IMR-90 (cell line): ENCODE results near the gene DCUN1D2. TPM values are rescaled to one million over a fixed set of nuclear protein-coding genes. Genes with fewer than 3 reads are reported as not detected.

Experiments
- ATAC-seq: fragments of 200-7000 bp; cut with Tn5 transposase; 2 replicates; pipeline ENCODE4 v1.9.1; 2020; ENCODE audit warnings: low read depth, mild to moderate bottlenecking, moderate library complexity
- BruUV-seq: library from RNA; stranded (reverse); fragments of 400-500 nt; replicated peaks from 2 replicates; lab custom pipeline; 2021; lab: Mats Ljungman, UMichigan
- CTCF ChIA-PET: fragments of 300-600 bp; formaldehyde crosslinking; extraction: SDS; loops from one replicate; lab custom pipeline; 2021; ENCODE audit warnings: antibody characterized with exemption; lab: Yijun Ruan, JAX
- POLR2A ChIA-PET: fragments of 300-600 bp; sonication (Branson Sonifier 250); formaldehyde crosslinking; loops from one replicate; lab custom pipeline; 2022; ENCODE audit warnings: antibody characterized with exemption; ENCODE audit not compliant: unreplicated experiment; lab: Charles Lee
- DNase-seq: peaks from one replicate; pipeline ENCODE4 v3.0.0; 2013
- H2AFZ ChIP-seq: replicated peaks from 2 replicates; pipeline ENCODE3; 2013; ENCODE audit warnings: low read length, mild to moderate bottlenecking; ENCODE audit not compliant: poor library complexity
- H2AK5ac ChIP-seq: 2 replicates; pipeline ENCODE4 v1.6.1; 2013; ENCODE audit warnings: low read depth, low read length, inconsistent platforms
- H2AK9ac ChIP-seq: replicated peaks from 2 replicates; pipeline ENCODE3; 2013; ENCODE audit warnings: mild to moderate bottlenecking, low read depth, low read length, moderate library complexity; ENCODE audit not compliant: poor library complexity
- H2BK120ac ChIP-seq: 2 replicates; pipeline ENCODE4 v1.6.1; 2013; ENCODE audit warnings: low read depth, low read length, inconsistent platforms
- H2BK15ac ChIP-seq: 3 replicates; pipeline ENCODE4 v1.6.1; 2013; ENCODE audit warnings: low read depth, low read length, inconsistent platforms
- H2BK20ac ChIP-seq: 2 replicates; pipeline ENCODE4 v1.6.1; 2013; ENCODE audit warnings: low read depth, mild to moderate bottlenecking, inconsistent platforms, low read length, moderate library complexity
- H2BK5ac ChIP-seq: 2 replicates; pipeline ENCODE4 v1.6.1; 2013; ENCODE audit warnings: mild to moderate bottlenecking, low read depth, low read length, inconsistent platforms; ENCODE audit not compliant: poor library complexity, severe bottlenecking
- H3K14ac ChIP-seq: replicated peaks from 2 replicates; pipeline ENCODE4 v1.6.1; 2013; ENCODE audit warnings: low read depth, low read length, inconsistent platforms
- H3K18ac ChIP-seq: 2 replicates; pipeline ENCODE4 v1.6.1; 2013; ENCODE audit warnings: low read depth, low read length, control low read depth
- H3K23ac ChIP-seq: 2 replicates; pipeline ENCODE4 v1.6.1; 2013; ENCODE audit warnings: low read depth, low read length, inconsistent platforms
- H3K27ac ChIP-seq: 2 replicates; pipeline ENCODE4 v1.5.1; 2013; ENCODE audit warnings: mild to moderate bottlenecking, control low read depth, low read length; ENCODE audit not compliant: insufficient read depth
- H3K27me3 ChIP-seq: 2 replicates; pipeline ENCODE4 v1.6.1; 2013; ENCODE audit warnings: low read length; ENCODE audit not compliant: control insufficient read depth, insufficient read depth
- H3K36me3 ChIP-seq: 2 replicates; pipeline ENCODE4 v1.6.1; 2013; ENCODE audit warnings: low read length, mixed read lengths; ENCODE audit not compliant: control insufficient read depth, insufficient read depth
- H3K4ac ChIP-seq: 2 replicates; pipeline ENCODE4 v1.6.1; 2013; ENCODE audit warnings: low read depth, low read length, inconsistent platforms
- H3K4me1 ChIP-seq: 2 replicates; pipeline ENCODE4 v1.6.1; 2013; ENCODE audit warnings: low read length, mixed read lengths; ENCODE audit not compliant: control insufficient read depth, insufficient read depth
- H3K4me2 ChIP-seq: 2 replicates; pipeline ENCODE4 v1.6.1; 2013; ENCODE audit warnings: low read depth, mild to moderate bottlenecking, control low read depth, low read length, moderate library complexity
- H3K4me3 ChIP-seq: 2 replicates; pipeline ENCODE4 v1.5.1; 2013; ENCODE audit warnings: low read depth, mild to moderate bottlenecking, control low read depth, low read length, moderate library complexity; ENCODE audit not compliant: insufficient read depth
- H3K56ac ChIP-seq: 2 replicates; pipeline ENCODE4 v1.6.1; 2013; ENCODE audit warnings: low read length, inconsistent platforms; ENCODE audit not compliant: insufficient read depth; ENCODE audit errors: extremely low read depth
- H3K79me1 ChIP-seq, 2 experiments: 2 replicates each; pipeline ENCODE4 v1.6.1; 2013; ENCODE audit warnings: low read length in 2 of 2, inconsistent platforms in 1 of 2, low read depth in 1 of 2
- H3K9ac ChIP-seq: 2 replicates; pipeline ENCODE4 v1.6.1; 2013; ENCODE audit warnings: low read depth, low read length, control low read depth
- H3K9me1 ChIP-seq: 2 replicates; pipeline ENCODE4 v1.6.1; 2013; ENCODE audit warnings: low read length, inconsistent platforms; ENCODE audit not compliant: insufficient read depth
- H3K9me3 ChIP-seq: 2 replicates; pipeline ENCODE4 v1.6.1; 2013; ENCODE audit warnings: low read length; ENCODE audit not compliant: control insufficient read depth, insufficient read depth
- H4K20me1 ChIP-seq: 2 replicates; pipeline ENCODE4 v1.6.1; 2013; ENCODE audit warnings: low read length, inconsistent platforms; ENCODE audit not compliant: insufficient read depth
- H4K5ac ChIP-seq: 2 replicates; pipeline ENCODE4 v1.6.1; 2013; ENCODE audit warnings: mild to moderate bottlenecking, low read depth, low read length, control low read depth
- H4K8ac ChIP-seq, 2 experiments: 2 replicates each; pipeline ENCODE4 v1.6.1; 2013; ENCODE audit warnings: low read depth in 2 of 2, low read length in 2 of 2, control low read depth in 1 of 2, inconsistent platforms in 1 of 2
- H4K91ac ChIP-seq: 2 replicates; pipeline ENCODE4 v1.6.1; 2013; ENCODE audit warnings: low read depth, low read length, inconsistent platforms; ENCODE audit not compliant: insufficient read depth
- CEBPB ChIP-seq: IDR thresholded peaks from 2 replicates; pipeline ENCODE4 v1.6.1; 2012; ENCODE audit warnings: low read depth, low read length, improper control_type of control experiment
- CHD1 ChIP-seq: IDR thresholded peaks from 2 replicates; pipeline ENCODE4 v1.6.1; 2012; ENCODE audit warnings: low read depth, low read length, improper control_type of control experiment
- MAFK ChIP-seq: IDR thresholded peaks from 2 replicates; pipeline ENCODE4 v1.6.1; 2012; ENCODE audit warnings: low read depth, low read length, improper control_type of control experiment
- MAZ ChIP-seq: IDR thresholded peaks from 2 replicates; pipeline ENCODE4 v1.6.1; 2012; ENCODE audit warnings: low read depth, mild to moderate bottlenecking, low read length, improper control_type of control experiment, moderate library complexity, borderline replicate concordance
- MXI1 ChIP-seq: IDR thresholded peaks from 2 replicates; pipeline ENCODE4 v1.6.1; 2012; ENCODE audit warnings: low read depth, mild to moderate bottlenecking, low read length, moderate library complexity, borderline replicate concordance
- NFE2L2 ChIP-seq: fragments of 150-350 bp; IDR thresholded peaks from 2 replicates; pipeline ENCODE4 v1.6.1; 2016; ENCODE audit warnings: low read depth, mild to moderate bottlenecking, low read length
- RCOR1 ChIP-seq: IDR thresholded peaks from 2 replicates; pipeline ENCODE4 v1.6.1; 2012; ENCODE audit warnings: mild to moderate bottlenecking, low read length, improper control_type of control experiment; ENCODE audit not compliant: insufficient replicate concordance
- RFX5 ChIP-seq: IDR thresholded peaks from 2 replicates; pipeline ENCODE4 v1.8.0; 2012; ENCODE audit warnings: low read depth, mild to moderate bottlenecking, low read length, moderate library complexity
- SMC3 ChIP-seq: fragments of 150-350 bp; IDR thresholded peaks from 2 replicates; pipeline ENCODE4 v1.6.1; 2016; ENCODE audit warnings: low read depth, mild to moderate bottlenecking, antibody characterized with exemption, low read length, moderate library complexity
- WGBS, 2 experiments: methylation state at CpG; one replicate each; pipeline versions ENCODE4 v1.1.5 to v1.1.7; 2013; ENCODE audit warnings: missing lambda C conversion rate in 2 of 2; ENCODE audit not compliant: insufficient read length in 1 of 2; ENCODE audit errors: extremely low coverage in 2 of 2; 5-methylcytosine and 5-hydroxymethylcytosine counted together
- dilution Hi-C: fragments of 300-500 bp; cut with HindIII; formaldehyde crosslinking; loops from one replicate; pipeline ENCODE4 v1.14.3; 2018; ENCODE audit warnings: low sequenced_read_pairs; ENCODE audit not compliant: unreplicated experiment
- in situ Hi-C: fragments of 300-500 bp; cut with MboI; formaldehyde crosslinking; loops from 3 replicates; pipeline ENCODE4 v1.14.3; 2019; ENCODE audit warnings: low sequenced_read_pairs, inconsistent platforms, mixed read lengths
- intact Hi-C: fragments of 100-400 bp; cut with micrococcal nuclease; formaldehyde crosslinking; loops from 2 replicates; pipeline ENCODE4 v1.10.0; 2022
- polyA plus RNA-seq, 3 experiments: library from polyadenylated mRNA; depleted of rRNA; stranded (reverse); fragments of >200 nt; gene quantifications; 2 replicates each; pipeline ENCODE4 v1.2.3, GENCODE V29; 2012; ENCODE audit warnings: low replicate concordance in 1 of 3
- total RNA-seq: library from RNA; depleted of rRNA; stranded (reverse); fragments of >200 nt; gene quantifications from 2 replicates; pipeline ENCODE4 v1.2.3, GENCODE V29; 2012
- TF ChIP-seq, protein P1 (sequence below): conservative IDR thresholded peaks from 2 replicates; pipeline ENCODE4 v1.5.1; 2012; ENCODE audit warnings: mild to moderate bottlenecking, low read depth, low read length, improper control_type of control experiment

Gene DCUN1D2
- total and polyA plus RNA-seq, 2 of the 4 experiments (the other 2 are of a cell fraction), result 8.1 to 11.5 TPM

DNA sequence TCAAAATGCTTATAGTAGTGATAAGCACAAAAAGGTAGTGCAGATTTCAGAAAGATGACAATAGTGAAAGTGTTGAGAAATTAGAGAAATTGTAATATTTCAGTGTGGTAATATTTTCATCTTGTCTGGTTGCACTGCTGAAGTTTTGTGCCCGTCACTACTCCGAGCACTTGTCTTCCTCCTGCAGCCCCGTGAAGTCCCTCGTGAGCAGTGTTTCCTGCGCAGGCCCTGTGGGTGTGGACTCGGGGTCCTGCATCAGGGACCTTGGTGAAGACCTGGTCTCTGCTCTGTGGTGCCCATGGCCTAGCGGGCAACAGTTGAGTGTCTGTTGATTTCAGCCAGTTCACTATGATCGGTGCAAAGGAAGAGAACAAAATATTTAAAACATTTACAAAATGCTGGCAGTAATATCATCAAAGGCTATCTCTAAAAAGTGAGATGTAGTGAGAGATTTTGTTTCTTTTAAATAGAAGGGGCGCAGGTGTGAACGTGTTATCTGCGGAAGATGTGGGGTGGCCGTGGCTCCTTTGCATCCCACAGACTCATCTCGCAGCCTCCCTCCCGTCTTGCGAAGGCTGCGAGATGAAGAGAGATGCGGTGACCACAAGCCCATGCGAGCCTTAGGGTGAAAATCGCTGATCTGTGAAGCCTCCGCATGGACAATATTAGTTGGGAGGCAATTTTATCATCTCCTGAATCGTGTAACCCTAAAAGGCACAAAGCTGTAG, 27.7 kb upstream of the DCUN1D2 start:
- BruUV-seq, result no TSS peak
- TF ChIP-seq RCOR1 (no peak), MAFK (no peak), MAZ (no peak), MXI1 (no peak), CEBPB (no peak), NFE2L2 (no peak), RFX5 (no peak), SMC3 (no peak), CHD1 (no peak)
- TF ChIP-seq, protein P1, sequence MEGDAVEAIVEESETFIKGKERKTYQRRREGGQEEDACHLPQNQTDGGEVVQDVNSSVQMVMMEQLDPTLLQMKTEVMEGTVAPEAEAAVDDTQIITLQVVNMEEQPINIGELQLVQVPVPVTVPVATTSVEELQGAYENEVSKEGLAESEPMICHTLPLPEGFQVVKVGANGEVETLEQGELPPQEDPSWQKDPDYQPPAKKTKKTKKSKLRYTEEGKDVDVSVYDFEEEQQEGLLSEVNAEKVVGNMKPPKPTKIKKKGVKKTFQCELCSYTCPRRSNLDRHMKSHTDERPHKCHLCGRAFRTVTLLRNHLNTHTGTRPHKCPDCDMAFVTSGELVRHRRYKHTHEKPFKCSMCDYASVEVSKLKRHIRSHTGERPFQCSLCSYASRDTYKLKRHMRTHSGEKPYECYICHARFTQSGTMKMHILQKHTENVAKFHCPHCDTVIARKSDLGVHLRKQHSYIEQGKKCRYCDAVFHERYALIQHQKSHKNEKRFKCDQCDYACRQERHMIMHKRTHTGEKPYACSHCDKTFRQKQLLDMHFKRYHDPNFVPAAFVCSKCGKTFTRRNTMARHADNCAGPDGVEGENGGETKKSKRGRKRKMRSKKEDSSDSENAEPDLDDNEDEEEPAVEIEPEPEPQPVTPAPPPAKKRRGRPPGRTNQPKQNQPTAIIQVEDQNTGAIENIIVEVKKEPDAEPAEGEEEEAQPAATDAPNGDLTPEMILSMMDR, result no peak
- H3K56ac ChIP-seq, result no peak overlapping the region
- H2AK5ac ChIP-seq, result no peak overlapping the region
- no peak overlapping the region for H3K4ac ChIP-seq
- no peak overlapping the region for H3K23ac ChIP-seq
- no peak overlapping the region for H4K8ac ChIP-seq
- H4K20me1 ChIP-seq, result peaks cover 22% of the 10 kb centered on the region; the same call in 1 of the 2 replicates
- H3K36me3 ChIP-seq, result peaks cover 45% of the 10 kb centered on the region
- H3K4me2 ChIP-seq, result no peak overlapping the region
- H4K91ac ChIP-seq, result no peak overlapping the region
- CTCF ChIA-PET, result no interaction called here
- no peak overlapping the region for H3K9ac ChIP-seq
- no peak for ATAC-seq
- DNase-seq, result no peak
- H2BK120ac ChIP-seq, result no peak overlapping the region
- H3K4me1 ChIP-seq, result peaks cover 5% of the 10 kb centered on the region; the same call in 1 of the 2 replicates
- no peak overlapping the region for H3K27ac ChIP-seq
- in situ Hi-C loops (no loop called here), dilution Hi-C loops (no loop called here), intact Hi-C loops (no loop called here)
- H2BK5ac ChIP-seq, result no peak overlapping the region
- POLR2A ChIA-PET, result no interaction called here
- H4K5ac ChIP-seq, result no peak overlapping the region
- H3K79me1 ChIP-seq, result peaks cover 27 to 40% of the 10 kb centered on the region in 2 experiments
- H2AFZ ChIP-seq, result no peak overlapping the region
- H3K18ac ChIP-seq, result no peak overlapping the region
- no peaks in the 10 kb centered on the region for H3K27me3 ChIP-seq
- H2AK9ac ChIP-seq, result no peak overlapping the region
- H2BK20ac ChIP-seq, result no peak overlapping the region
- 96% methylated on average over 10 of the region's 21 CpGs; no CpG with 5 or more reads in 1 of the 2 experiments for WGBS, 2 experiments
- H3K4me3 ChIP-seq, result no peak overlapping the region
- H2BK15ac ChIP-seq, result no peak overlapping the region
- H3K9me3 ChIP-seq, result no peaks in the 10 kb centered on the region
- H3K14ac ChIP-seq, result peak overlapping the region; percentile 30; the same call in 1 of the 2 replicates
- peaks cover 25% of the 10 kb centered on the region for H3K9me1 ChIP-seq
